Neural progenitor cell (in vitro differentiated cells): ENCODE measurements around the gene MATN1. TPM values are rescaled to one million over a fixed set of nuclear protein-coding genes. Genes with fewer than 3 reads are reported as not detected.

Experiments
- DNase-seq: peaks from one replicate; pipeline ENCODE4 v3.0.0-alpha.2; 2016; ENCODE audit warnings: low spot score
- H2AFZ ChIP-seq: fragments of 200-600 bp; sonication (generic); replicated peaks from 2 replicates; pipeline ENCODE4 v1.6.1; 2016; ENCODE audit warnings: antibody characterized with exemption
- H3F3A ChIP-seq: fragments of 200-600 bp; sonication (generic); 2 replicates; pipeline ENCODE4 v1.6.1; 2016; ENCODE audit warnings: antibody characterized with exemption, low read depth
- H3K27ac ChIP-seq: fragments of 200-600 bp; sonication (generic); 2 replicates; pipeline ENCODE4 v1.5.1; 2016; ENCODE audit warnings: mild to moderate bottlenecking
- H3K27me3 ChIP-seq: fragments of 200-600 bp; sonication (generic); 2 replicates; pipeline ENCODE4 v1.6.1; 2016; ENCODE audit warnings: mild to moderate bottlenecking, moderate library complexity
- H3K36me3 ChIP-seq: fragments of 200-600 bp; sonication (generic); 2 replicates; pipeline ENCODE4 v1.5.1; 2016
- H3K4me1 ChIP-seq: fragments of 200-600 bp; sonication (generic); 2 replicates; pipeline ENCODE4 v1.6.1; 2016; ENCODE audit warnings: mixed run types
- H3K4me2 ChIP-seq: fragments of 200-600 bp; sonication (generic); 2 replicates; pipeline ENCODE4 v1.6.1; 2016
- H3K4me3 ChIP-seq: fragments of 200-600 bp; sonication (generic); 2 replicates; pipeline ENCODE4 v1.5.1; 2016
- H3K79me2 ChIP-seq: fragments of 200-600 bp; sonication (generic); 2 replicates; pipeline ENCODE4 v1.6.1; 2016; ENCODE audit warnings: low read depth
- H3K9ac ChIP-seq: fragments of 200-600 bp; sonication (generic); 2 replicates; pipeline ENCODE4 v1.6.1; 2016
- H3K9me3 ChIP-seq: fragments of 200-600 bp; sonication (generic); 2 replicates; pipeline ENCODE4 v1.5.1; 2016; ENCODE audit warnings: low read depth
- H4K20me1 ChIP-seq: fragments of 200-600 bp; sonication (generic); 2 replicates; pipeline ENCODE4 v1.6.1; 2016; ENCODE audit warnings: low read depth
- H3K27ac Mint-ChIP-seq: 3 replicates; pipeline ENCODE4 v1.8.0; 2021; ENCODE audit warnings: mixed read lengths
- H3K27me3 Mint-ChIP-seq: 2 replicates; pipeline ENCODE4 v1.8.0; 2022; ENCODE audit warnings: low read depth, mild to moderate bottlenecking, inconsistent platforms, moderate library complexity, mixed read lengths; ENCODE audit not compliant: insufficient read depth
- H3K36me3 Mint-ChIP-seq: 3 replicates; pipeline ENCODE4 v1.8.0; 2021; ENCODE audit warnings: mixed read lengths
- H3K4me1 Mint-ChIP-seq: 3 replicates; pipeline ENCODE4 v1.8.0; 2021; ENCODE audit warnings: mixed read lengths
- H3K4me3 Mint-ChIP-seq: 3 replicates; pipeline ENCODE4 v1.8.0; 2021; ENCODE audit warnings: mild to moderate bottlenecking, moderate library complexity, mixed read lengths
- H3K9me3 Mint-ChIP-seq: 3 replicates; pipeline ENCODE4 v1.8.0; 2020; ENCODE audit warnings: mixed read lengths
- EZH2 ChIP-seq: fragments of 200-600 bp; sonication (generic); IDR thresholded peaks from 2 replicates; pipeline ENCODE4 v1.6.1; 2017; ENCODE audit warnings: antibody characterized with exemption, mild to moderate bottlenecking, moderate library complexity
- EZH2phosphoT487 ChIP-seq: fragments of 200-600 bp; sonication (generic); IDR thresholded peaks from 2 replicates; pipeline ENCODE4 v1.6.1; 2017; ENCODE audit warnings: antibody characterized with exemption
- total RNA-seq: library from RNA; depleted of rRNA; stranded (reverse); fragments of >200 nt; gene quantifications from 2 replicates; pipeline ENCODE4 v1.2.3, GENCODE V29; 2015; ENCODE audit warnings: low replicate concordance
- TF ChIP-seq, protein P1 (sequence below): fragments of 200-600 bp; sonication (generic); IDR thresholded peaks from 2 replicates; pipeline ENCODE4 v1.5.1; 2017; ENCODE audit warnings: antibody characterized with exemption, mild to moderate bottlenecking

The MATN1 gene
- total RNA-seq, 1 donor from 2014 or later: not detected

DNA sequence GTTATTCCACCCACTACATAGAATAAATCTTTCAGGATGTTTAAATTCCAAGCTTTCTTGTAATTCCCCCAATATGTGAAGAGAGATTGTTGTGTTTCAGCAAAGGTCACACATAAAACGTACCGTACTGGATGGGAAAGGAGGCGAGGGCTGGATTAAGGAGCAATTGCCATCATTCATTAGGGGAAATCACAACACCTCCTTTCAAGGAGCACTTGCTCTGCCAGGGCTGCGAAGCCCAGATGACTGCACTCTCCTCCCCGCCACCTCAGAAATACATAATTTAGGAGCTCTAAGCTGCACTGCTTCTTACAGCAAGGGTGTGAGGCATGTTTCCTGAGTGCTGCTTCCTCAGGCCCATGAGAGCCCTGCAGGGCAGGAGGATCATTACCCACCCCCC, 29.6 kb downstream of the MATN1 start:
- peaks cover 55% of the 10 kb centered on the region for H3K4me1 ChIP-seq
- DNase-seq: no peak
- no peak overlapping the region for H2AFZ ChIP-seq
- no peaks in the 10 kb centered on the region for H3K9me3 ChIP-seq
- no peak overlapping the region for H3K4me2 ChIP-seq
- no peak overlapping the region for H3K4me3 ChIP-seq
- Mint-ChIP-seq H3K27ac (no peak overlapping the region), H3K36me3 (no peaks in the 10 kb centered on the region), H3K4me3 (no peak overlapping the region), H3K9me3 (peaks cover 2% of the 10 kb centered on the region), H3K27me3 (peaks cover 4% of the 10 kb centered on the region), H3K4me1 (peaks cover 40% of the 10 kb centered on the region)
- H3K79me2 ChIP-seq: no peaks in the 10 kb centered on the region
- no peak overlapping the region for H3K27ac ChIP-seq
- no peaks in the 10 kb centered on the region for H3K27me3 ChIP-seq
- no peak for TF ChIP-seq EZH2
- TF ChIP-seq EZH2phosphoT487: no peak
- TF ChIP-seq, protein P1, sequence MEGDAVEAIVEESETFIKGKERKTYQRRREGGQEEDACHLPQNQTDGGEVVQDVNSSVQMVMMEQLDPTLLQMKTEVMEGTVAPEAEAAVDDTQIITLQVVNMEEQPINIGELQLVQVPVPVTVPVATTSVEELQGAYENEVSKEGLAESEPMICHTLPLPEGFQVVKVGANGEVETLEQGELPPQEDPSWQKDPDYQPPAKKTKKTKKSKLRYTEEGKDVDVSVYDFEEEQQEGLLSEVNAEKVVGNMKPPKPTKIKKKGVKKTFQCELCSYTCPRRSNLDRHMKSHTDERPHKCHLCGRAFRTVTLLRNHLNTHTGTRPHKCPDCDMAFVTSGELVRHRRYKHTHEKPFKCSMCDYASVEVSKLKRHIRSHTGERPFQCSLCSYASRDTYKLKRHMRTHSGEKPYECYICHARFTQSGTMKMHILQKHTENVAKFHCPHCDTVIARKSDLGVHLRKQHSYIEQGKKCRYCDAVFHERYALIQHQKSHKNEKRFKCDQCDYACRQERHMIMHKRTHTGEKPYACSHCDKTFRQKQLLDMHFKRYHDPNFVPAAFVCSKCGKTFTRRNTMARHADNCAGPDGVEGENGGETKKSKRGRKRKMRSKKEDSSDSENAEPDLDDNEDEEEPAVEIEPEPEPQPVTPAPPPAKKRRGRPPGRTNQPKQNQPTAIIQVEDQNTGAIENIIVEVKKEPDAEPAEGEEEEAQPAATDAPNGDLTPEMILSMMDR: no peak
- no peak overlapping the region for H3K9ac ChIP-seq
- H4K20me1 ChIP-seq: no peaks in the 10 kb centered on the region
- no peaks in the 10 kb centered on the region for H3K36me3 ChIP-seq
- H3F3A ChIP-seq: peaks cover 29% of the 10 kb centered on the region

DNA sequence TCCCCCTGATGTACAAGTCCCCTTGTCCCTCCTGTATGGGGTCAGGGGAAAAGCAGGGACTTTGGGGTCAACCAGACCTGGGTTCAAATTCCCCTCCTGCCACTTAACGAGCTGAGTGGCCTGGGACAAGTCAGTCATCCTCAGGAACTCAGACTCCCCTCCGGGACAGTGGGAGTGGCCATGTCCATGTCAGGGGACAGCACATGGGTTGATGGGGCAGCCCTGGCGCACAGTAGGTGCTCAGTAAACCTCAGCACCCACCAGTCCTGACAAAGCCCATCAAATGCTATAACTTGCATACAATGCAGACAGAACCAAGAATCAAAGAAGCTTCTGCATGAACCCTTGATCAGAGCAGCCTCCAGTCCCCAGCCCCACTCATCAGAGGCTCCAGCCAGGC, 30.0 kb downstream of the MATN1 start:
- H3K9me3 Mint-ChIP-seq: peaks cover 2% of the 10 kb centered on the region
- Histone ChIP-seq H3K27ac (no peak overlapping the region), H3K4me3 (no peak overlapping the region), H3K79me2 (no peaks in the 10 kb centered on the region), H3K4me1 (peaks cover 54% of the 10 kb centered on the region), H3K9me3 (no peaks in the 10 kb centered on the region), H3K36me3 (no peaks in the 10 kb centered on the region), H3K27me3 (no peaks in the 10 kb centered on the region), H3F3A (peaks cover 31% of the 10 kb centered on the region), H3K4me2 (no peak overlapping the region), H3K9ac (no peak overlapping the region), H4K20me1 (no peaks in the 10 kb centered on the region), H2AFZ (no peak overlapping the region)
- no peak overlapping the region for H3K27ac Mint-ChIP-seq
- no peak for TF ChIP-seq EZH2
- no peak for TF ChIP-seq EZH2phosphoT487
- TF ChIP-seq, protein P1: no peak
- H3K27me3 Mint-ChIP-seq: peaks cover 4% of the 10 kb centered on the region
- H3K36me3 Mint-ChIP-seq: no peaks in the 10 kb centered on the region
- no peak overlapping the region for H3K4me3 Mint-ChIP-seq
- peaks cover 42% of the 10 kb centered on the region for H3K4me1 Mint-ChIP-seq
- DNase-seq: no peak

DNA sequence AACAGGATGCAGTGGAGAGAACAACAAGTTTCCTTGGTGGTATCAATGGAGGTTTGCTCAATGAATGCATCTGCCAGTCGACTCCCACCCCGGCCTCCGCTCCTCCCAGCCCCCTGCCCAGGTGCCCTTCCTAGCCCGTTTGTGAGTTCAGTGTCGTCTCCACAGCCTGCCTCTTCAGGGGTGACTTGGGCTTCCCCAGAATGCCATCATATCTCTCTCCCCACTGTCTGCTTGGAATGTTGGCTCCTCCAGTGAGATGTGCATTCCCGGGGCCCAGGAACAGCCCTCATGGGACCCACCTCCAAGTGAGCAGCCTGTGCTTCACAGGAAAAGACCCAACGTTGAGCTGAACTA, 30.5 kb downstream of the MATN1 start:
- H3K27ac ChIP-seq: no peak overlapping the region
- no peak for DNase-seq

More for the DNA sequence above, 30.5 kb downstream of the MATN1 start:
- H3F3A ChIP-seq: peaks cover 31% of the 10 kb centered on the region
- TF ChIP-seq, protein P1: no peak
- no peak for TF ChIP-seq EZH2
- TF ChIP-seq EZH2phosphoT487: no peak
- no peak overlapping the region for H3K9ac ChIP-seq
- H3K4me3 ChIP-seq: no peak overlapping the region
- H3K4me2 ChIP-seq: no peak overlapping the region
- no peak overlapping the region for H3K27ac Mint-ChIP-seq
- no peaks in the 10 kb centered on the region for H3K36me3 ChIP-seq
- H3K4me1 Mint-ChIP-seq: peaks cover 41% of the 10 kb centered on the region
- no peaks in the 10 kb centered on the region for H3K36me3 Mint-ChIP-seq
- no peak overlapping the region for H2AFZ ChIP-seq
- H3K4me3 Mint-ChIP-seq: no peak overlapping the region
- H3K27me3 Mint-ChIP-seq: peaks cover 4% of the 10 kb centered on the region
- no peaks in the 10 kb centered on the region for H3K9me3 ChIP-seq
- peaks cover 2% of the 10 kb centered on the region for H3K9me3 Mint-ChIP-seq
- no peaks in the 10 kb centered on the region for H3K27me3 ChIP-seq
- no peaks in the 10 kb centered on the region for H3K79me2 ChIP-seq
- peaks cover 49% of the 10 kb centered on the region for H3K4me1 ChIP-seq
- no peaks in the 10 kb centered on the region for H4K20me1 ChIP-seq
